GM18508 (cell line): ENCODE data around the gene EPB41.

Experiments used
- ATAC-seq: cut with Tn5 transposase; IDR thresholded peaks from one replicate; pipeline ENCODE4 v1.9.1; 2021; ENCODE audit warnings: moderate number of reproducible peaks; ENCODE audit not compliant: insufficient read depth, unreplicated experiment

Gene EPB41

GRCh38 chr1:28971980-28972771 is 57.8 kb downstream of the EPB41 start:
- ATAC-seq = no peak

DNA sequence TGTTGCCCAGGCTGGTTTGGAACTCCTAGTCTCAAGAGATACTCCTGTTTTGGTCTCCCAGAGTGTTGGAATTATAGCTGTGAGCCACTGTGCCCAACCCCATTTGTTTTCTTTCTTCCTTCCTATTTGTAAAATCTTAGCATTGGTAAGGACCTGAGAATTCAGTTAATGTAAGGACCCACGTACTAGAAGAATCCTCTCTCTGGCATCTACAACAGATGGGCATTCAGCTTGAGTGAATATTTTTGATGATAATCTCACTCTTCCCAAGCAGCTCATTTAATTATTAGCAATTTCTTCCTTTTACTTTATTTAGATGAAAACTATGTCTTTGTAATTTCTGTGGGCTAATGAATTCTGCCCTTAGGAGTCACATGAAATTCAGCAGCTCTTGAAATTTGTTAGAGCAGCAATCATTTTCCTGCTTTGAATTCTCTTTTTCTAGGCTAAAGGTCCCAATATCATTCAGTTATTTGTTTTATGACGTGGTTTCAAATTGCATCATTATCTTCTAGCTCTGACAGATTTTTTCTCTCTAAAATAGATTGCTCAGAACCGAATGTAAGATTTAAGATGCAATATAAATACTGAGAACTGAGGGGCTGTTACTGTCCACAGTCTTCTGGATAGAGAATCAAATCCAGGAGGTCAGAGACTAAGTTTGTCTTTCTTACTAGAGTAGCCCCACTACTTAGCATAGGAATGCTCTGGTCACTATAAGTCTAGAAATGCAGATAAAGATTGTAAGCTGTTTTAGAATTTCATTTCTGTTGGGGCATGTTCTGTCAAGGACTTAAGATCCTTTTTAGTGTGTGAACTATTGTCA is 59.4 kb downstream of the EPB41 start:
- no peak for ATAC-seq

- no peak for ATAC-seq
Measured at GRCh38 chr1:28974432-28974831, 60.1 kb downstream of the EPB41 start.

- no peak for ATAC-seq
Measured at GRCh38 chr1:28976248-28976647, 61.9 kb downstream of the EPB41 start.

- ATAC-seq = no peak
Measured at GRCh38 chr1:28981210-28981609, 66.8 kb downstream of the EPB41 start.

DNA sequence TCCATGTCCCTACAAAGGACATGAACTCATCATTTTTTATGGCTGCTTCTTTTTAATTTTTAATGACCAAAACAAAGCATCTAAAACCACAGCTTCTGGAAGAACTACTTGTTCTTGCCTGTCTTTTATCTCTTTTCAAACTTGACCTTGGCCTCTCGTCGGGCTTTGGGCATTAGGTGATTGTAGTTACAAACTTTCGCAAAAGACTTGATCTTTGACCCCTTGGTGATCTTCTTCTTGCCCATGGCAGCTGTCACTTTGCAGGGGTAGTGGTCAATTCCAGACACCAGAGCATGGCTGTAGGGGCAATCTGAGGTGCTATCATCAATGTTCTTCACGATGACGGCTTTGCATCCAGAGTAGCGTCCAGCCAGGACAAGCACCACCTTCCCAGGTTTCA is 67.8 kb downstream of the EPB41 start:
- no peak for ATAC-seq

- ATAC-seq = no peak
Measured at GRCh38 chr1:28983091-28983490, 68.7 kb downstream of the EPB41 start.

DNA sequence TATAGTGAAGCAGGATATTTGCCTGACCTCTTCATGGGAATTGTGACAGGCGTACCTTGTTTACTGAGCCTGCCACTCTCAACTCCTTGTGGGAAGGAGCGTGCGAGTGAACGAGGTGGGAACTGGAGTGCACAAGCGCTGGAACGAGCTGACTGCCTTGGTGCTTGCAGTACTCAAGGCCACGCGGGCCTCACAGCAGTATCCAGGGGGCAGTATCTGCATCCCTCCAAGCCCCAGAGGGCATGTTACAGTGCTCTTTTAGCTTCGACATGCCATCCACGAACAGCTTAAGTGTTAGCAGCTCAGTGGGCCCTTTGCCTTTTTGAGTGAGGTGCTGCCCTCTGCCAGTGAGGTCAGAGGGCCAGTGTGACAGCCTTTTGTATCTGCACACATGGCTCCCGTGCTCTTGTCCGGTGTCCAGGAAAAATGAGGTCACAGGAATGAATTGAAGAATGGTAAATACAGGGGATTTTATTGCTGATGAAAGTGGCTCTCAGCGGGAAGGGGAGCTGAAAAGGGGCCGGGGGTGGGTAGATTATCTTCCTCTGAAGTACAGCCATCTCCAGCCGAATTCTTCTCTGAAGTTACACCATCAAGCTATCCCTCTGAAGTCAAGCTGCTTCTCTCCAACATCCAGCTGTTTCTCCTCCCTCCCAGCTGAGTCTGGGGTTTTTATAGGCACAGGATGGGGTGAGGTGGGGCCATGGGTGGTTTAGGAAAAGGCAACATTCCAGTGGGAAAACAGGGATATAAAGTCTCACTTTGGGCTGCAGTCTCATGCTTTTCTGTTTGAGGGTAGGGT is 69.3 kb downstream of the EPB41 start:
- no peak for ATAC-seq

DNA sequence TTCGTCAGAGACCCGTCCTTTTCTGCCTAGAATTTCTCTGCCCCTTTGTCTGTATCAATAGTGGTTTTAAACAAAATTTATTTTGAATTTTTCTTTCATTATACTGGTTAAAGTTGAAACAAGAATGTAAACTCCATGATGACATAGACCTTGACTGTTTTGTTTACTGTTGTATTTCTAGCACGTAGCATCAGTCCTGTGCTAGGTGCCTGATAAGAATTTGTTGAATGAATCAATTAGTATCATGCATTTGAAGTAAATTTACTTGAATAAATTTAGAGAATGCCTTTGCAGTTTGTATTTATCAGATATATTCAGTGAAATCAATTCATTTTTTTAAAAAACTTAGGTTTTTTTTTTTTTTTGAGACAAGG is 69.9 kb downstream of the EPB41 start:
- no peak for ATAC-seq

DNA sequence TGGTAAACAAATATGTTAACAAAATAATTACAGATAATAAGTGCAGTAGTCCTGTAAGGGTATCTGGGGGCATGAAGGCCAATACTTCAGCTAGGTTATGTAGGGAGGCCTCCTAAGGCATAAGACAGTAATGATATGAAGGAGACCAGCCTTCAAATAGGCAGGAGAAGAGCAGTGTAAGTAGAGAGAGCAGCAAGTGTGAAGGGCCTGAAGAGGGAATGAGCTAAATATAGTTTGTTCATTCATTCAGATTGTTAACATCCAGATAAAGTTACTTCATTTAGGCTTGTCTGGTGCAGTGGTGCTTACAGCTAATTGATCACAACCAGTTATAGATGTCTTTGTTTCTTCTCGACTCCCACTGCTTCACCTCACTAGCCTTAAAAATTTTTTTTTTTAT is 71.1 kb downstream of the EPB41 start:
- no peak for ATAC-seq

GRCh38 chr1:28986306-28986910 is 72.0 kb downstream of the EPB41 start:
- no peak for ATAC-seq

GRCh38 chr1:29002792-29003191 is 88.4 kb downstream of the EPB41 start:
- no peak for ATAC-seq

- no peak for ATAC-seq
Measured at GRCh38 chr1:29004288-29004687, 89.9 kb downstream of the EPB41 start.

DNA sequence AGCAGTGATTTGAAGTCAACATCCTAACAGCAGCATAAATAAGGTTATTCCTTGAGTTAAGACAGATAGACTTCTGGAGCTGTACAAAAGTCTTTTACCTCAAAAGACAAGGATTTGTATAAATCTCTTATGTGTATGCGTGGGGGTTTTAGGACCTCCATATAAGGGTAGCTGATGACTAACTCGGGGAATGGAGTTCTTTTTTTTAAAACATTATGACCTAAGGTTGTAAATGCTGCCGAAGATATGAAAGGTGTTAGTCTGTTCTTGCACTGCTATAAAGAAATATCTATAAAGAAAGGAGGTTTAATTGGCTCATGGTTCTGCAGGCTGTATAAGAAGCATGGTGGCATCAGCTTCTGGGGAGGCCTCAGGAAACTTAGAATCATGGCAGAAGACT is 90.4 kb downstream of the EPB41 start:
- ATAC-seq = no peak

GRCh38 chr1:29011775-29012174 is 97.4 kb downstream of the EPB41 start:
- no peak for ATAC-seq

- no peak for ATAC-seq
Measured at GRCh38 chr1:29017235-29017634, 102.9 kb downstream of the EPB41 start.

DNA sequence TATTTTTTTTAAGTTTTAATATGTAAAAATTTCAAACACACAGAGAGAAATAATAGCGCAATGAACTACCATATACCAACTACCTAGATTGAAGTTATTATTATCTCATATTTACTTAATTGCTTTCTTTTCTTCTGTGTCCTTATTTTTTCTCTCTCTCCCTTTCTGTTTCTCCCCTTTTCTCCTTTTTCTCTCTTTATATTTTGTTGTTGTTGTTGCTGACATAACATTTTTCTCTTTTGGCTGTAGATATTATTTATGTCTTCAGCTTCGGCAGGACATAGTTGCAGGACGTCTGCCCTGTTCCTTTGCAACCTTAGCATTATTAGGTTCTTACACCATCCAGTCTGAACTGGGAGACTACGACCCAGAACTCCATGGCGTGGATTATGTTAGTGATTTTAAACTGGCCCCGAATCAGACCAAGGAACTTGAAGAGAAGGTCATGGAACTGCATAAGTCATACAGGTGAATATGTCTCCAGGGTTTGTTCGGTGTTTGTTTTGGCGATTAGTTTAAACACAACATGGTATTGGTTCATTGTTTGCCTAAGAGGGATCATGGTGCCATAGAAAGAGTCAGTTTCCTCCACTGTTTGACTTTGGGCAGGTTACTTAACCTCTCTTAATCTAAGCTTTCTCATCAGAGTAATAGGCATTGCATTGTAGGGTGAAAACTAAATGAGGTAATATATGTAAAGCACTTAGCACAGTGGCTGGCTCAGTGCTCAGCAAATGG is 103.8 kb downstream of the EPB41 start:
- no peak for ATAC-seq

- ATAC-seq = no peak
Measured at GRCh38 chr1:29022620-29023019, 108.3 kb downstream of the EPB41 start.

DNA sequence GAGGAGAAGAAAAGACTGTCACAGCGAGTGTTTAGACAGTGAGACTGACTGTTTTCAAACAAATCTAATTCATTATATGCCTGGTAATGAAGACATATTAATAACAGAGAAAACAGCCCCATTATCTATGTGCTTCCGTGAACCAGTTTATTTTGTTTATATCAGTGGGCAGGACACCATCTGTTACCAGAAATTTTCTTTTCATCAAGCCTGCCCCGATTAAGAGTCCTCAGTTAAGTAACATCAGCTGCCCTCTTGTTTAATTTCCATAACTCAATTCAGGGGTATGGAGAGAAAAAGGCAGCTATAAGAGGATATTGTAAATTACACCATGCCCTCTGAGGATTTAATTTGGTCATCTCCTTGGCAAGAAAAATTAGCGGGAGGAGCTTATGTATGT is 115.3 kb downstream of the EPB41 start:
- ATAC-seq = no peak

DNA sequence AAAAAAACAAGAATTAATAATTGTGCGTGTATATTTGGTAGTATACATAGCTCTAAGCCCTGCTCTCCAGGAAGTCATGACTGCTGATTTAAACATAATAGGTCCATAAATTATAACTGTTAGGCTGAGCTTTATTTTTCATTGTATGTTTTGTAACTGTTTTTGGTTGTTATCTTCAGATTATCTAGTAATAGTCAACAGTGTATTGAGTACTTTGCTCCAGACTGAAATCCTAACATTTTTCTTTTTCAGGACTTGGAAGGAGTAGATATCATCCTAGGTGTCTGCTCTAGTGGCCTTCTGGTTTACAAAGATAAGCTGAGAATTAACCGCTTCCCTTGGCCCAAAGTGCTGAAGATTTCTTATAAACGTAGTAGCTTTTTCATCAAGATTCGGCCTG is 118.5 kb downstream of the EPB41 start:
- ATAC-seq = no peak
